Measurements from ENCODE around the gene SERPINC1. TPM values are rescaled to one million over a fixed set of nuclear protein-coding genes. Genes with fewer than 3 reads are reported as not detected.

SERPINC1 gene
- total RNA-seq, 4 donors from 2014 or later = 1.1 TPM; not detected in 3

GRCh38 chr1:173869021-173869359 is 48.1 kb downstream of the SERPINC1 start:
- WGBS, 2 donors (ENCODE audit: low coverage in 1 of 2) = 0 to 1% methylated on average over 2 to 5 of the region's 5 CpGs
- Histone ChIP-seq H3K27me3 (no peaks in the 10 kb centered on the region), H3K4me3 (peak overlapping the region; percentile 57 to 75 (median 70)), H3K9me3 (no peaks in the 10 kb centered on the region), H3K4me1 (peaks cover 10 to 52% (median 34%) of the 10 kb centered on the region in 4 donors), H3K27ac (peak overlapping the region; percentile 95 to 98 (median 97)), H3K36me3 (peaks cover 0 to 14% (median 7%) of the 10 kb centered on the region in 4 donors)
- in situ Hi-C loops (cut with MboI; ENCODE audit: low pct_ligation_motif_present in 1 of 4, low pct_unique_long_range_greater_than_20kb in 1 of 4, low sequenced_read_pairs in 3 of 4) (no loop called here), intact Hi-C loops (cut with DNase I; ENCODE audit: low total_unique reads) (no loop called here)
- DNase-seq = no peak
- TF ChIP-seq, protein P1, sequence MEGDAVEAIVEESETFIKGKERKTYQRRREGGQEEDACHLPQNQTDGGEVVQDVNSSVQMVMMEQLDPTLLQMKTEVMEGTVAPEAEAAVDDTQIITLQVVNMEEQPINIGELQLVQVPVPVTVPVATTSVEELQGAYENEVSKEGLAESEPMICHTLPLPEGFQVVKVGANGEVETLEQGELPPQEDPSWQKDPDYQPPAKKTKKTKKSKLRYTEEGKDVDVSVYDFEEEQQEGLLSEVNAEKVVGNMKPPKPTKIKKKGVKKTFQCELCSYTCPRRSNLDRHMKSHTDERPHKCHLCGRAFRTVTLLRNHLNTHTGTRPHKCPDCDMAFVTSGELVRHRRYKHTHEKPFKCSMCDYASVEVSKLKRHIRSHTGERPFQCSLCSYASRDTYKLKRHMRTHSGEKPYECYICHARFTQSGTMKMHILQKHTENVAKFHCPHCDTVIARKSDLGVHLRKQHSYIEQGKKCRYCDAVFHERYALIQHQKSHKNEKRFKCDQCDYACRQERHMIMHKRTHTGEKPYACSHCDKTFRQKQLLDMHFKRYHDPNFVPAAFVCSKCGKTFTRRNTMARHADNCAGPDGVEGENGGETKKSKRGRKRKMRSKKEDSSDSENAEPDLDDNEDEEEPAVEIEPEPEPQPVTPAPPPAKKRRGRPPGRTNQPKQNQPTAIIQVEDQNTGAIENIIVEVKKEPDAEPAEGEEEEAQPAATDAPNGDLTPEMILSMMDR (IDR thresholded peaks at IDR 0.05) = no peak
- TF ChIP-seq POLR2A (IDR thresholded peaks at IDR 0.05) = no peak
- TF ChIP-seq EP300 (IDR thresholded peaks at IDR 0.05; ENCODE audit: low read depth) = no peak
- TF ChIP-seq POLR2AphosphoS5 (IDR thresholded peaks at IDR 0.05) = no peak

DNA sequence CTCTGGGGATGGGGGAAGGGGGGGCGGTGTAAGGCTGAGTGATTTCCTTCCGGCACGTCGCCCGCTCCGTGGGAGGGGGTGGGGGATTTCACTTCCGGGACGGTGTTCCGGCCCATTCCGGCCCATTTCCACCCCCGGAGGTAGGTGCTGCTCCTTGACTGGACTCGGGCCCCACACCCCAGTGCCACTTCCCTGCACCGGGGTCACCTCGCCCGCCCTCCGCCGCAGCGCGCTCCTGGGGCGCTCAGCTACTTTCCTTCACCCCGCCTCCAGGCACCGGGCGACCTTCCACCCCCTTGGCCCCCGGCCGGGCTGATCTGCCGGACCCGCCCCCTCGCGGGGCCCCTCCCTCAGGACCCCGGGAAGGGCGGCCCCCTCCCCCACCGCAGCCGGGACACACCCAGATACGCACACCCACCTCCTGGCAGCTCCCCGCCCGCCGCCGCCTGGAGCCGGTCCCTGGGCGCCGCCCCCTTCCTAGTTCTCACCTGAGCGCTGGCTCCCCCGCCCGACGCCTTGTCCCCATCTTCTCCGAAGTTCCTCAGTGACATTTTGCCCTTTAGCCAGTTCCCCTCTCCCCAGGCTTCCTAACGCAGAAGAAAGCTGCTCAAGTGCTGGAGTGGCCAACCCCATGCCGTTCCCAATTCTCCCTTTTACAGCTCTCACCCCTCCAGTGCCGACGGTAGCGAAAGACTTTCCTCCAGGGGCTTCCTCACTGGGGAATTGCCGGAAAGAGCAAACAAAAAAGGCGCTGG is 48.7 kb downstream of the SERPINC1 start, which contains the start of gene ZBTB37:
Gene ZBTB37, plus strand, starts transcription at position 115 of the 755 bp plus-strand sequence. CDS start 1,846 bp downstream, outside the sequence.
- H3K4me1 ChIP-seq = peaks cover 10 to 52% (median 34%) of the 10 kb centered on the region in 4 donors

DNA sequence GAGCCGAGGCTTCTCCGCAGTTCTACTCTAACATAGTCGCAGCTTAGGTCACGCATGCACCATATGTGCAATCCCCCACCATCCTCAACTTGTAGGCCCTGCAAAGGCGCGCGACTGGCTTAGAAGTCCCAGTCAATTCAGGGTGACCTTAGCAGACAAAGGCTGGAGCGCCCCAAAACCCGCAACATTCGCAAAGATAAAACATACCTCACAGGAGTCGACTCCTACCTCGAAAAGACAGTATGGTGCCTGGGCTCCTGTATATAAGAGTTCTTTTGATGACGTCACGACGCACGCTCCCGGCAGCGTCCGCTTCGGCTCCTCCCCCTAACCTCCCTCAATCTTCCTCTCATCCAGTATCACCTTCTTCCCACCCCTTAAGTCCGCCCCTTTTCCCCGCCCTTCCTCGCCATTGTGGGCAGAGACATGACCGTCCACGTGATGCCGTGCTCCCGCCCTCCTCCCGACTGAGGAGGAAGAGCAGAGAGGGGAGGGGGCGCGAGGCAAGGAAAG is 49.3 kb downstream of the SERPINC1 start, which contains the start of gene GAS5:
Gene GAS5, minus strand, starts transcription at position 237 of the 513 bp plus-strand sequence.
- Histone ChIP-seq H3K36me3 (peaks cover 0 to 25% (median 12%) of the 10 kb centered on the region in 4 donors), H3K27me3 (no peaks in the 10 kb centered on the region), H3K9me3 (no peaks in the 10 kb centered on the region), H3K4me1 (peaks cover 10 to 52% (median 34%) of the 10 kb centered on the region in 4 donors), H3K27ac (peak within 1 kb of the TSS; percentile 95 to 98 (median 97)), H3K4me3 (peak within 1 kb of the TSS; percentile 57 to 75 (median 70))
- WGBS, 2 donors (ENCODE audit: low coverage in 1 of 2) = 0% methylated on average over 10 to 27 of the region's 30 CpGs
- intact Hi-C loops (cut with DNase I; ENCODE audit: low total_unique reads) = no loop called here
- TF ChIP-seq EP300 (IDR thresholded peaks at IDR 0.05; ENCODE audit: low read depth) (no peak), POLR2AphosphoS5 (IDR thresholded peaks at IDR 0.05) (peak; percentile 99), POLR2A (IDR thresholded peaks at IDR 0.05) (peak; percentile 99)
- TF ChIP-seq, protein P1 (IDR thresholded peaks at IDR 0.05) = peak in 1 of 5 experiments; percentile 23
- in situ Hi-C loops (cut with MboI; ENCODE audit: low pct_ligation_motif_present in 1 of 4, low pct_unique_long_range_greater_than_20kb in 1 of 4, low sequenced_read_pairs in 3 of 4) = no loop called here
- DNase-seq = peak; percentile 100

More for the DNA sequence above, 48.7 kb downstream of the SERPINC1 start, which contains the start of gene ZBTB37:
- WGBS, 2 donors (ENCODE audit: low coverage in 1 of 2) = 1% methylated on average over 21 to 35 of the region's 53 CpGs
- H3K27me3 ChIP-seq = no peaks in the 10 kb centered on the region
- H3K4me3 ChIP-seq = peak within 1 kb of the TSS; percentile 57 to 75 (median 70)
- intact Hi-C loops (cut with DNase I; ENCODE audit: low total_unique reads) = no loop called here
- no peaks in the 10 kb centered on the region for H3K9me3 ChIP-seq
- peak; percentile 97 for DNase-seq
- H3K27ac ChIP-seq = peak within 1 kb of the TSS; percentile 95 to 98 (median 97)
- in situ Hi-C loops (cut with MboI; ENCODE audit: low pct_ligation_motif_present in 1 of 4, low pct_unique_long_range_greater_than_20kb in 1 of 4, low sequenced_read_pairs in 3 of 4) = no loop called here
- H3K36me3 ChIP-seq = peaks cover 0 to 20% (median 9%) of the 10 kb centered on the region in 4 donors
- peak; percentile 88 for TF ChIP-seq POLR2A (IDR thresholded peaks at IDR 0.05)
- TF ChIP-seq, protein P1 (IDR thresholded peaks at IDR 0.05) = no peak
- TF ChIP-seq EP300 (IDR thresholded peaks at IDR 0.05; ENCODE audit: low read depth) = peak; percentile 18
- peak; percentile 16 to 83 (median 80) for TF ChIP-seq POLR2AphosphoS5 (IDR thresholded peaks at IDR 0.05)

GRCh38 chr1:173867141-173867752 is 49.9 kb downstream of the SERPINC1 start:
- in situ Hi-C loops (cut with MboI; ENCODE audit: low pct_ligation_motif_present in 1 of 4, low pct_unique_long_range_greater_than_20kb in 1 of 4, low sequenced_read_pairs in 3 of 4) = no loop called here
- Histone ChIP-seq H3K27ac (peak overlapping the region; percentile 95 to 98 (median 97)), H3K27me3 (no peaks in the 10 kb centered on the region), H3K36me3 (peaks cover 0 to 27% (median 13%) of the 10 kb centered on the region in 4 donors), H3K4me3 (peak overlapping the region; percentile 55 to 75 (median 64)), H3K9me3 (no peaks in the 10 kb centered on the region), H3K4me1 (peaks cover 10 to 52% (median 34%) of the 10 kb centered on the region in 4 donors)
- no peak for DNase-seq
- 0 to 4% methylated on average over 9 to 32 of the region's 32 CpGs for WGBS, 2 donors (ENCODE audit: low coverage in 1 of 2)
- TF ChIP-seq, protein P1 (IDR thresholded peaks at IDR 0.05) = no peak
- no peak for TF ChIP-seq POLR2A (IDR thresholded peaks at IDR 0.05)
- no peak for TF ChIP-seq EP300 (IDR thresholded peaks at IDR 0.05; ENCODE audit: low read depth)
- no peak for TF ChIP-seq POLR2AphosphoS5 (IDR thresholded peaks at IDR 0.05)
- intact Hi-C loops (cut with DNase I; ENCODE audit: low total_unique reads) = no loop called here

Data from transverse colon (tissue), 4 donors.